Ectodermal cell (in vitro differentiated cells): ENCODE results near the gene DCAF10.
"Not testable (repeated sequence)": the region's sequence is repeated elsewhere in the genome, so short reads cannot be mapped to it uniquely, and the experiment has no call there.

ENCODE experiments used
- H3K27ac ChIP-seq: 2 replicates; pipeline ENCODE4 v1.7.0; 2013; ENCODE audit warnings: mild to moderate bottlenecking, low read depth, low read length; ENCODE audit not compliant: insufficient read depth, poor library complexity, severe bottlenecking
- H3K27me3 ChIP-seq: 2 replicates; pipeline ENCODE4 v1.7.0; 2013; ENCODE audit warnings: mild to moderate bottlenecking, low read length; ENCODE audit not compliant: insufficient read depth, control insufficient read depth, poor library complexity, severe bottlenecking
- H3K36me3 ChIP-seq: one replicate; pipeline ENCODE4 v1.7.0; 2013; ENCODE audit warnings: low read length; ENCODE audit not compliant: control insufficient read depth, insufficient read depth
- H3K4me1 ChIP-seq: one replicate; pipeline ENCODE4 v1.7.0; 2013; ENCODE audit warnings: low read length; ENCODE audit not compliant: control insufficient read depth, insufficient read depth
- H3K4me3 ChIP-seq: 2 replicates; pipeline ENCODE4 v1.7.0; 2013; ENCODE audit warnings: low read depth, low read length, control low read depth; ENCODE audit not compliant: insufficient read depth
- H3K9me3 ChIP-seq: 2 replicates; pipeline ENCODE4 v1.7.0; 2013; ENCODE audit warnings: mild to moderate bottlenecking, low read length, moderate library complexity; ENCODE audit not compliant: control insufficient read depth
- WGBS, 2 experiments: methylation state at CpG; one replicate each; pipeline ENCODE4 v1.1.7; 2013; ENCODE audit warnings: missing lambda C conversion rate in 2 of 2; 5-methylcytosine and 5-hydroxymethylcytosine counted together

Gene DCAF10

DNA sequence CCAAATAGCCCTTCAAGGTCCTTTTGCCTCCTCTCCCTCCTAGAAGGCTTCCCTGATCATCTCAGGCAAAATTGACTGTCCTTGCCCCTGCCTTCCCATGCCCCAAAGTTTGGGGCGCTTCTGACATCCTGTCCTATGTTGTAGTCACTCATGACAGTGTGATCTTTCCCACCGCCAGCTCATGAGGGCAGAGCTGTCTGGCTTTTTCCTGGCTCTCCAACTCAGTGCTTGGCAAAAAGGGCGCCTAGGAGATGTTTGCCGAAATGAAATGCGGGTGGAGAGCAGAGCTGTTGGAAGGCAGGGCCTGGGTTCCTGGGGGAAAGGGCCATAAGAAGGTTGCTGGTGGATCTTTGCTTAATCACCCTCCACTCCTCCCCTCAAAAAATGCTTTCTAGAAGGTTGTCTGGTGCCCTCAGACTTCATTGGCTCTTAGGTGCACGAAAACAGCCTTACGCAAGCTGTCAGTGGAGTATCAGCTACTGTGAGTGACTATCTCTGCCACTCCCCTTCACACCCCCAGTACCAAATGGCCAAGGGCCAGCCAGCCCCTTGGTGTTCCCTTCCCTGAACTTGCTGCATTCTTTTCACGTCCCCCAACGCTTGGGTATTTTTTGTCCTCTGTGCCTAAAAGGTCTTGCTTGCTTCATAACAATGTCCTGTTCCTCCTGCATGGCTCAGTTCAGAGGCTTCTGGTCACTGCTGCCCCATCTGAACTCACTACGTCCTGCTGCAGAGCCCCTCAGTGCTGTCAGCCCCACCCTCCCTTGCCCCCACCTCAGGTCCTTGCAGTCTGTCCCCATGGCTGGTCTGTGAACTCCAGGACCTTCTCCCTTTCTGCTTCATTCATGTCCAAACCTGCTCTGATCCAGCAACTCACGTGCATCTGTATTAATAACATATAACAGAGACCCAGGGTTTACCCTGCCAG lies 106.0 kb downstream of the DCAF10 start:
- no peaks in the 10 kb centered on the region for H3K36me3 ChIP-seq
- WGBS, 2 experiments = 87 to 89% methylated on average over 11 of the region's 11 CpGs
- peaks cover 16% of the 10 kb centered on the region for H3K4me1 ChIP-seq
- H3K27me3 ChIP-seq = peaks cover 11% of the 10 kb centered on the region
- no peak overlapping the region for H3K27ac ChIP-seq
- H3K4me3 ChIP-seq = no peak overlapping the region
- H3K9me3 ChIP-seq = no peaks in the 10 kb centered on the region

DNA sequence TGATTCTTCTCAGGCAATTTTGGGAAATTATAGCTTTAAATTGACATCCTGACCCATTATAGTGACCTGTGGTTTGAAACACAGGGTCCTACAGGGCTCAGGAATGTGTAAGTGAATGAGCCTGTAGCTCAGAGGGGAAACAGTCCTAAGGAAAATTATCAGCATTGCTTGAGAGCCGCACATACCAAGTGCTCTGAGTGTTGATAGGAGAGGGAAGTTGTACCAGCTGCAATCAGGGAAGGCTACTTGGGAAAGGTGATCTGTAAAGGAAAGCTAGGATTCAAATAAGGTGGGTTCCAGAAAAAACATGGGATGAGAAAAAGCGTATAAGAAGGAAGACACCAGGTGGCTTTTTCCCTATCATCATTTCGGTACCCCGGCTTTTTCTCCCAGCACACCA lies 107.7 kb downstream of the DCAF10 start:
- Histone ChIP-seq H3K9me3 (no peaks in the 10 kb centered on the region), H3K4me3 (no peak overlapping the region), H3K27me3 (peaks cover 11% of the 10 kb centered on the region), H3K27ac (no peak overlapping the region), H3K36me3 (no peaks in the 10 kb centered on the region), H3K4me1 (peaks cover 12% of the 10 kb centered on the region)
- 81 to 85% methylated on average over 4 of the region's 4 CpGs for WGBS, 2 experiments

DNA sequence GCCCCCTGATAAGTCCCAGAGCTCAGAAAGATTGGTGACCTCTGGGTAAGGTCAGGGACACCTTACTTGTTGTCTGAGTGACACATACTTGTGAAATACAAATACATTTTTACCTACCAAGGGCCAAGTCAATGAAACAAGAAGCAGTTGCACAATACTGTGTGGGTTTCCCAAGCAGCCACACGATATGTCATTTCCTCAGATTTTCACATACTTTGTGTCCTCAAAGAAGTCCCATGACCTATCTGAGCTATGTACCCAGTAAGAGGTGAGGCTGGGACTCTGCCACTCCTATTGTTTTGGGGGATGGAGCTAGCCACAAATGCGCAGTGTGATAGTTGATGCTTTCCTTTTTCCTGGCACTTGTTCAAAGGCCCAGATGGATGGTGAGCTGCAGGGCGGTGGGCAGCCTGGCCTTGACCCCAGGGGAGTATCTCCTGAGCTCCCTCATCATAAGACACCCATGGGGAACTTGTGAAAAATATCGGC lies 108.1 kb downstream of the DCAF10 start:
- Histone ChIP-seq H3K4me3 (no peak overlapping the region), H3K36me3 (no peaks in the 10 kb centered on the region), H3K4me1 (peaks cover 12% of the 10 kb centered on the region), H3K9me3 (no peaks in the 10 kb centered on the region), H3K27me3 (peaks cover 11% of the 10 kb centered on the region), H3K27ac (no peak overlapping the region)
- WGBS, 2 experiments = 89 to 91% methylated on average over 4 of the region's 4 CpGs

- no peak overlapping the region for H3K27ac ChIP-seq
- peaks cover 11% of the 10 kb centered on the region for H3K27me3 ChIP-seq
- WGBS, 2 experiments = 94 to 98% methylated on average over 3 of the region's 3 CpGs
Observed at GRCh38 chr9:37909326-37909725, 108.7 kb downstream of the DCAF10 start.

GRCh38 chr9:37909836-37910235 lies 109.2 kb downstream of the DCAF10 start:
- H3K9me3 ChIP-seq, H3K27ac ChIP-seq, H3K27me3 ChIP-seq, H3K4me3 ChIP-seq, H3K36me3 ChIP-seq, H3K4me1 ChIP-seq: not testable (repeated sequence)
- WGBS, 2 experiments = 90% methylated on average over 5 of the region's 5 CpGs

More at GRCh38 chr9:37909326-37909725, 108.7 kb downstream of the DCAF10 start:
- no peaks in the 10 kb centered on the region for H3K36me3 ChIP-seq
- peaks cover 12% of the 10 kb centered on the region for H3K4me1 ChIP-seq
- H3K9me3 ChIP-seq = no peaks in the 10 kb centered on the region
- H3K4me3 ChIP-seq = no peak overlapping the region

- Histone ChIP-seq H3K9me3 (no peaks in the 10 kb centered on the region), H3K4me1 (peaks cover 4% of the 10 kb centered on the region), H3K27me3 (peaks cover 3% of the 10 kb centered on the region), H3K27ac (no peak overlapping the region), H3K4me3 (no peak overlapping the region), H3K36me3 (no peaks in the 10 kb centered on the region)
- 94 to 96% methylated on average over 4 of the region's 4 CpGs for WGBS, 2 experiments
Observed at GRCh38 chr9:37910271-37910670, 109.7 kb downstream of the DCAF10 start.

DNA sequence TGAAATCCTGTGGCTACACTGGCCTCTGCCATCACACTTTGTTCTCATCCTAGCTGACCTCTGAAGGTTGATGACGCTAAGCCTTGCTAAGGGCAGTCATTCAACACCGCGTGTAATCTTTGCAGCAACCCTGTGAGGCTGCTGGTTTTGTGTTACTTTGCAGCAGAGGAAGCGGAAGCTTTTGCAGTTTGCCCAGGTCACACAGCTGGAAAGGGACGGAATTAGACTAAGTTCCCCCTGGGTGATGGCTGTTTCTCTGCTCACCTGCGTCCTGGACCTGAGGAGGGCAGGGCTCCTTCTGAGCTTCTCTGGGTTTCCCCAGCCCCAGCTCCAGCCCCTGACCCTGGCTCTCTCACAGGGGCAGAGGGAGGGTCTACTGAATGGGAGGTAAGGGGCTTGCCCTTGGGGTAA lies 110.7 kb downstream of the DCAF10 start:
- no peak overlapping the region for H3K4me3 ChIP-seq
- H3K9me3 ChIP-seq = no peaks in the 10 kb centered on the region
- H3K4me1 ChIP-seq = peaks cover 4% of the 10 kb centered on the region
- H3K27me3 ChIP-seq = no peaks in the 10 kb centered on the region
- H3K36me3 ChIP-seq = no peaks in the 10 kb centered on the region
- WGBS, 2 experiments = 79 to 80% methylated on average over 6 of the region's 6 CpGs
- no peak overlapping the region for H3K27ac ChIP-seq

GRCh38 chr9:37913480-37914153 lies 113.0 kb downstream of the DCAF10 start:
- H3K4me1 ChIP-seq = peaks cover 5% of the 10 kb centered on the region
- no peaks in the 10 kb centered on the region for H3K27me3 ChIP-seq
- no peaks in the 10 kb centered on the region for H3K9me3 ChIP-seq
- WGBS, 2 experiments = 66% methylated on average over 11 of the region's 11 CpGs
- H3K27ac ChIP-seq = no peak overlapping the region
- no peaks in the 10 kb centered on the region for H3K36me3 ChIP-seq
- no peak overlapping the region for H3K4me3 ChIP-seq

DNA sequence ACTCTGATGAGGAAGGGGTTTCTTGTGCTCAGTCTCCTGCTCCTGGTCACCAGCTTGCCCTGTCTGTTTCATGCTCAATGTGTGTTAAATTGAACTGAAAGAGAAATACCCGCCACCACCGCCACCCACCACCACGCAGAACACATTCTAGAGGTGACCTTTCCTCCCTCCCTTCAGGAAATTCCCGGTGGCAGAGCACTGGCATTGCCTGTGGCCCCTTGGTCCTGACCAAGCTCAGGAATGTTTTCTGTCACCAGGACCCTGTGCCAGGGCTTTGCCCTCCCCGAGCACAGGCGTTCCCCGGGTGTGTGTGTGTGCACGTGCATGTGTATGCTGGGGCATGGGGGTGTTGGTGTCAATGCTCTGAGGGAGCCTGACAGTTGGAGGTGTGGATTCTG lies 113.6 kb downstream of the DCAF10 start:
- Histone ChIP-seq H3K27ac (no peak overlapping the region), H3K36me3 (no peaks in the 10 kb centered on the region), H3K4me1 (peaks cover 10% of the 10 kb centered on the region), H3K9me3 (no peaks in the 10 kb centered on the region), H3K27me3 (no peaks in the 10 kb centered on the region), H3K4me3 (no peak overlapping the region)
- WGBS, 2 experiments = 92 to 95% methylated on average over 8 of the region's 8 CpGs

GRCh38 chr9:37914701-37915358 lies 114.2 kb downstream of the DCAF10 start:
- Histone ChIP-seq H3K4me1 (peaks cover 15% of the 10 kb centered on the region), H3K27me3 (no peaks in the 10 kb centered on the region), H3K9me3 (no peaks in the 10 kb centered on the region), H3K36me3 (no peaks in the 10 kb centered on the region), H3K27ac (no peak overlapping the region), H3K4me3 (no peak overlapping the region)
- WGBS, 2 experiments = 89 to 90% methylated on average over 11 of the region's 11 CpGs
